Activated CD4-positive, alpha-beta T cell treated with anti-CD3 and anti-CD28 coated beads, Interleukin-2, amount 50 U/mL, for 48 hours (primary cell): ENCODE data around the gene ASB4.
"Not testable (repeated sequence)": the region's sequence is repeated elsewhere in the genome, so short reads cannot be mapped to it uniquely, and the experiment has no call there.

Experiments
- DNase-seq, 2 experiments: peaks; one replicate each; pipeline ENCODE4 v3.0.0-alpha.2; 2020

The ASB4 gene

DNA sequence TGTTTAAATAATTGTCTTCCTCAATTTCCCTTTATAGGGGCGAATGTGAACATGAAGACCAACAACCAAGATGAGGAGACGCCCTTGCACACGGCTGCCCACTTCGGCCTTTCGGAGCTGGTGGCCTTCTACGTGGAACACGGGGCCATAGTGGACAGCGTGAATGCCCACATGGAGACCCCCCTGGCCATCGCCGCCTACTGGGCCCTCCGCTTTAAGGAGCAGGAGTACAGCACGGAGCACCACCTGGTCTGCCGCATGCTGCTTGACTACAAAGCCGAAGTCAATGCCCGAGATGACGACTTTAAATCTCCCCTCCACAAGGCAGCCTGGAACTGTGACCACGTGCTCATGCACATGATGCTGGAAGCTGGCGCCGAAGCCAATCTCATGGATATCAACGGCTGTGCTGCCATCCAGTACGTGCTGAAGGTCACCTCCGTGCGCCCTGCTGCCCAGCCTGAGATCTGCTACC lies 42.1 kb downstream of the ASB4 start:
- DNase-seq = no peak

DNA sequence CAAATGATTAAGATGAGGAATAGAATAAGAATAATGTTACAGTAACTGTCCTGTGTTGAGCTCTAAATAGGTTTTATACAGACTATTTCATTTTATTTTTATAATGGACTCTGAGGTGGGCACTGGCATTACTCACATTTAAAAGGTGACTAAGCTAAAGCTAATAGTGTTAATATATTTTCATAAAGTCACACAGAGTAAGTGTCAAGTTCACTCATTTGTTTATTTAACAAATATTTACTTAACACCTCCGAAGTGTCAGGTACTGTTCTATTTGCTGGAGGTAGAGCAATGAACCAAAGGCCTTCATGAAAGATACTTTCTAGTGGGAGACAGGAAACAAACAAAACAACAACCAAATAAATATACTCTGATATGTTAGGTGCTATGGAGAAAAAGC lies 44.0 kb downstream of the ASB4 start:
- DNase-seq = no peak

DNA sequence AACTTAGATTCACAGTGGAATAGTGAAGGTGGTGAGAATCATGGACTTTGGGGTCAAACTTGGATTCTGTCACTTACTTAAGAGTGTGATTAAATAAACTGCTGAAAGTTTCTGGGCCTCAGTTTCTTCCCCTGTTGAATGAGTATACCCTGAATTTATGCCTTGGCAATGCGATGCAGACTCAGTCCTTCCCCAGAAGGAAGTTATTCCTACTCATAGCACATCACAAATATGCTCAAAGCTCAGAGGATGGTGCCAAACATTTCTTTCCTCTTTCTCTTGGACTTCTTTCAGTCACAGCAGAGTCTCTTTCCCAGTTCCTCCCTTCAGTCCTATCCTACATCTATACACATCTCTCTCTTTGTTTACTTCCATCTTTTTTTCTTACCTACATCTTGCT lies 45.1 kb downstream of the ASB4 start:
- DNase-seq = no peak

DNA sequence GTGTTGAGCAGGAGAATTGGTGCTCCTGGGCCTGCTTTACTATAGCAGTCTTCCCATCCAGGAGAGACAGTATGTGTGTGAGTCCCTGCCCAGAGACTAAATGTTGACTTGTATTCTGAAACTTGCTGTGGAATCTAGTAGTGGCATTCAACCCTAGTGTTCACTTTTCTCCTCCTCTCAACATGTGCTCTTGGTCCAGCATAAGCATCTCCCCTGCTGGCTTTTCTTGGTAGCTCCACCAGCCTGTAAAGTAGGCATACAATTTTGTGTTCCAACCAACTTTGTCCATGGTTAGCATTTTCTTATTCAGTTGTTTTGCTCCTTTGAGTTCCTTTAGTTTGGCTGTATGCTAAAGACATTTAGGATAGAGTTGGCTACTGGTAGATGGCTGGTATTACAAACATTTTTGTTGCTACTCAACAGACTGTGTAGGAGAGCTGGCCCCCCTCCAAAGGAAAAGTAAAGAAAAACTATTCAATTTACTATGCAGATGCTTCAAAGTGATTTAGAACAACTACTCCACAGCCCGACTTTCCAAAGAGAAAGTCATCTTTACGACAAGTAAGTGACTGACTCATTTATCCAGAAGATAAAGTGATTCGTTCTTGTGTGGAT lies 46.0 kb downstream of the ASB4 start:
- DNase-seq = no peak

DNA sequence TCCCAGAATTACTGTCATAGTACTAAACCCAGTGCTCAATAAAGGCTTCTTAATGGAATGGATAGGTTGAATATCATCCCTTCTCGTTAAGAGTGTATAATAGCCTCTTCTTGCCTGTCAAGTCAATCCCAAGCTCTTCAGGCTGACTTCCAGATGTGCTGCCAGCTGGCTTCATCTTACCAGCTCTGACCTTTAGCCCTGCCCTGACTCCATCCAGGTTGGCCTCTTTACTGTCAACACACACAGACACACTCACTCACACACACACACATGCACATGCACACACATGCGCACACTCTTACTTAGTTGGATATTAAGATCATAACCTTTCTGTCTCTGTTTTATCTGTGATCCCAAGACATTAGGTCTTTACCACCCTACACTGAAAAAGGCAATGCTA lies 49.1 kb downstream of the ASB4 start:
- DNase-seq = no peak

DNA sequence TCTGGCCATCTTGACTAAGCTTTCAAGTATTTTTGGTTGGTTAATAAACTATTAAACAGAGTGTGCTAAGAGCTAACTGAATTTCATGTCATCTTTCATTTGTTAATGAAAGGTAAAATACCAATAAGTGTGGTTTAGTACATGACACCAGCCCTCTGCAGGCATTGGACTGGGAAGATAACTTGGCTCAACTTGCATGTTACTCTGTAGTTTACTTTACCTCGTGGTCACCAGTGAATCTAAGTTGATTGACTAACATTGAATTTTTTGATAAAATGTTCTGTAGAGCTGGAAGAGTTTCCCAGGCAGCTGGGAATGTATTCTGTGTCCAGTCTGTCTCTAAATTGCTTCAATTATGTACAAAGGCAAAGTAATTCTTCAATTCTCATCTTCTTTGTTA lies 49.9 kb downstream of the ASB4 start:
- DNase-seq = no peak

DNA sequence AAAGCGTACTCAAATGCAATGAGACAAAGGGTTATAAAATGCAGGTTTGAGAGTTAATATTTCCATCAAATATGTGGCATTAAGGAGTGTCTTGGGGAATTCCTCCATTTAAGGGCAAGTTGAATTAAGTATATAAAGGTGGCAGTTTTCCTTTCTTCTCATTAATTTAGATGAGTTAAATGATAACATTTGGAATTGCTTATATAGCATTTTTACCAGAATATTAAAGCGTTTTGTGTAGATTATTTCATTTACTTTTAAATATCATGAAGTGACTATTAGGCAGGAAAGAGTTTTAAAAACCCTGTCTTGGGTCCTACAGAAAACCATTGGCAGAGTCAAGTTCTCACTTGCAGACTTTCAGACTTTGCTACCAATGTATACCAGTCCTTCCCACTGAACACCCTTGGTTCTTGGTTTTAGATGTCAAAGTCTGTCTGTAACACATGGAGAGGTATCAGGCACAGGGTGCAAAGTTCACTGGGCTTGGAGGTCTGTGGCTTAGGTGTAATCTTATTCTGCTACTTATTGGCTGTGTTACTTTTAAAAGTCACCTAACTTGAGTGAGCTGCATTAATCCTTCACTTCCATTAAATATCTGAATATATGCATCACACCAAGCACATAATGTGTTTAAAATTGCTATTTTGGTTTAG lies 51.0 kb downstream of the ASB4 start:
- no peak for DNase-seq

DNA sequence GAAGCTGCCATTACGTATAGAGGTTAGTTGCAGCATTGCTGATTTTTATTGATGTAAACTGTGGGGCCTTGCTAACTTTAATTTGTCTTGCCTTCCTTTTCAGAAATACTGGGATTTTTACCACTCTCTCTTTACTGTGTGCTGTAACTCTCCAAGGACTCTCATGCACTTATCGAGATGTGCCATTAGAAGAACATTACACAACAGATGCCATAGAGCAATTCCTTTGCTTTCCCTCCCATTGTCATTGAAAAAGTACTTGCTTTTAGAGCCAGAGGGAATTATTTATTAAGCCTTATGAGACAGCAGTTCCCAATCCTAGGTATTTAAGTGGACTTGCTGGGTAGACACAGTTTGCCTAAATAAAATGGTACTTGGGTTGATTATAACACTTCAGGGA lies 51.7 kb downstream of the ASB4 start:
- no peak for DNase-seq

DNA sequence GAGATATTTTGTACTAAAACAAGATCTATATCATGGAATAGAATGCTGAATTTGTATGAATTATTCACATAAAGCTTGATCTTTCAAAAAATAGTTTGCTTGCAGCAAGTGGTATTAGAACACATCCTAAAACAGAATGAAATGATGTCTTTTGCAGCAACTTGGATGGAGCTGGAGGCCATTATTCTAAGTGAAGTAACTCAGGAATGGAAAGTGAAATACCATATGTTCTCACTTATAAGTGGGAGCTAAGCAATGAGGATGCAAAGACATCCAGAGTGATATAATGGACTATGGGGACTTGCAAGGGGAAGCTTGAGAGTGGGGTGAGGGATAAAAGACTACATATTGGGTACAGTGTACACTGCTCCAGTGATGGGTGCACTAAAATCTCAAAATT lies 53.7 kb downstream of the ASB4 start:
- no peak for DNase-seq

DNA sequence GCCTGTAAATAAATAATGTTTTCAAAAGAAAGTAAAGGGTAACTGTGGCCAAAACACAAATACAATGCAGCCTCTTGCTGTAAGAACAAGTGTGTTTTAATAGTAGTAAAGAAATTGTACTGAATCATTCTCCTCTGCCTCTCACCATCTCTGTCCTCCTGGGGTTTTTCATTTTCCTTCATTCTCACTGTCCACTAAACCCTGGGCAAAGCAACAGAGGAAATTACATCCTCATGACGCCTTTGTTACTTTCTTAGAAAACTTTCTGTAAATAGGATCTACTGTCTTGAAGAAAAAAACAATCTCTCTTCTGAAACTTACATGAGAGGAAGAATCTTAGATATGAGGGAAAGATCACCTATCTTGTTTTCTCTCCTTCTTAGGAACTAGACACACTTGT lies 54.6 kb downstream of the ASB4 start:
- DNase-seq = no peak

DNA sequence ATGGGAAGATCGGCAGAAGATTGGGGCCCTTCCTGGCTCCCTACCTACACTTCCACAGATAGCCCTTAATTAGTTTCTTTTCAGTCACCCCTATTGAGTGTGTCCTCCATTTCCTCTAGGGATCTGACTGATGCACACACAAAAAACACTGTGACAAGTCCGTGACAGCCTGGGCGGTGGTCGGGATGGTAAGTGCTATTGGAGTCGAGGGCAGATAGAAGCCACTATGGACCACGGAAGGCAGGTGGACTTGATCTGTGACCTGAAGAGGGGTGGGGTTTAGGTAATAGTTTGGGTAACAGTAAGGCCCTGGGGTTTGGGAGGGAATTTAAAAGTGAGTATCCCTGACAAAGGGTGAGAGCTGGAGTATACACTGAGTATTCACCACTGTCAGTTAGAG lies 57.6 kb downstream of the ASB4 start:
- DNase-seq = no peak

DNA sequence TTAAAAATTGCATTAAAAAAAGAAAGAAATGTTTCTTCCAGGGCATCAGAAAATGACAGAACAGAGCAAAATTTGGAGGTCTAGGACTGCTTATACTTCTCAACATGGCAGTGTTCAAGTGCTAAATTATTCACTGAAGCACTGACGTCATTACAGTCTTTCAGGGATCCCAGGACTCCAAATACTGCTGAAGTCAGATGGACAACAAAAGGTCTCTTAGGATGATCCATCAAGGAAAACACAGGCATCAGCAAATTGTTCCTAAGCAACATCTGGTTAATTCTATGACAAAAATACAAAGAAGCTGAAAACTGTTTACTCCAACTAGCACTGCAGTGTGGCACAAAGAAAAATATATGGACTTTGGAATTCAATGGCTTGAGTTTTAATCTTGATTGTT lies 58.4 kb downstream of the ASB4 start:
- no peak for DNase-seq

DNA sequence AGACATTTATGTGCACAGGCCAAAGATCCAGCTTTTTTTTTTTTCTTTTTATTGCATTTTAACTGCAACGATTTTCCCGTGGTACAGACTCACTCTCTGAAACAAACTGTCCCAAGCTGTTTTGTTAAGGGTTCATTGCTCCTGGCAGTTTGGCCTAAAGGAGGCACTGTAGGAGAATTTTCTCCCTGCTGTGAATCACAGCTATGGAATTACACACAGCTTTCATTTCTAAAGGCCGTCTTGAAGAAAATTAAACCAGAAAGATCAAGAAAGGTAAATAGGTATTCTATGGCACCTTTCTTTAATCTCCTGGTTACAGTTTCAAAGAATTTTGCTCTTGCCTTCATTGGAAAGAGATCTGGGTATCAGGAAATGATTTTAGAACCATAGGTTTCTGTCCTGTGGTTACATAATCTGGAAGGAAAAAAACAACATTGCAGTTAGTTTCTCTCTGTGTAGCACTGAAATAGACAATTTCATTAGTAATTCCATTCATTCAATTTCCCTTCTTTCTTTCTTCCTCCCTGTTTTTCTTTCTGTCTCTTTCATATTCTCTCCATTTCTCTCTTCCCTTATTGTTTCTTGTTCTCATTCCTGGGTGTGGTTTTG lies 59.4 kb downstream of the ASB4 start:
- no peak for DNase-seq

DNA sequence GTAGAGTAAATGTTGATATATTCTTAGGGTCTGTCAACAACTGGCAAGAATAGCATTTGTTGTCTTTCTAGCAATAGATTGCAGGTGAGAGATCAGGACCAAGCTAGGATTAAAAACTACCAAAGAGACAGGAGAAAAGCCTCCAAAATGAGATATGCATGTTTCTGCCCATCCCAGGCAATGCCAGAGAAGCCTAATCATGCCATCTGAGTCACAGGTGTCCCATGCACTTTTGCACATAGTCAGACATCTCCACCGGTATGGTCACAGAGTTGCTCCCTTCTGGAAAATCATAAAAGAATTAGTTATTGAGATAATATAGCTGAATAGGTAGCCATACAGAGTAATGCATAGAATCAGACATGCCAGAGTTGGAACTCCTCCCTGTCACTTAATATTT lies 59.9 kb downstream of the ASB4 start:
- DNase-seq = no peak

DNA sequence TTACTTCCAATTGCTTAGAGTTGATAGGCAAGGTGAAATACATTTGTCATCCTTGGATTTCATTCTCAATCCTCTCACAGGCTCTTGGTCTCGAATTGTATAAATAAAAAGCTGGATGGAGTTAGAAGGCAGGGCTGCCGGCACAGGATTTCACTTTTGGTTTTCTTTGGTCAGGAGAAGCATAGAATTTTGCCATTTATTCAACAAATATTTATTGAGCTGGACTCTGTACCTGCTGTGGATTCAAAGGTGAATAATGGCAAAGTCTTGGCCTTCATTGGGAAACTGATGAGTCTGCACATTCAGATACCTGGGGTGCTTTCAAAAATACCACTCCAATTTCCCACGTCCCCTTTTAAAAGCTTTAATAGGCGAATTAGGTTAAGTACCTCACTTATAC lies 60.9 kb downstream of the ASB4 start:
- DNase-seq = no peak

DNA sequence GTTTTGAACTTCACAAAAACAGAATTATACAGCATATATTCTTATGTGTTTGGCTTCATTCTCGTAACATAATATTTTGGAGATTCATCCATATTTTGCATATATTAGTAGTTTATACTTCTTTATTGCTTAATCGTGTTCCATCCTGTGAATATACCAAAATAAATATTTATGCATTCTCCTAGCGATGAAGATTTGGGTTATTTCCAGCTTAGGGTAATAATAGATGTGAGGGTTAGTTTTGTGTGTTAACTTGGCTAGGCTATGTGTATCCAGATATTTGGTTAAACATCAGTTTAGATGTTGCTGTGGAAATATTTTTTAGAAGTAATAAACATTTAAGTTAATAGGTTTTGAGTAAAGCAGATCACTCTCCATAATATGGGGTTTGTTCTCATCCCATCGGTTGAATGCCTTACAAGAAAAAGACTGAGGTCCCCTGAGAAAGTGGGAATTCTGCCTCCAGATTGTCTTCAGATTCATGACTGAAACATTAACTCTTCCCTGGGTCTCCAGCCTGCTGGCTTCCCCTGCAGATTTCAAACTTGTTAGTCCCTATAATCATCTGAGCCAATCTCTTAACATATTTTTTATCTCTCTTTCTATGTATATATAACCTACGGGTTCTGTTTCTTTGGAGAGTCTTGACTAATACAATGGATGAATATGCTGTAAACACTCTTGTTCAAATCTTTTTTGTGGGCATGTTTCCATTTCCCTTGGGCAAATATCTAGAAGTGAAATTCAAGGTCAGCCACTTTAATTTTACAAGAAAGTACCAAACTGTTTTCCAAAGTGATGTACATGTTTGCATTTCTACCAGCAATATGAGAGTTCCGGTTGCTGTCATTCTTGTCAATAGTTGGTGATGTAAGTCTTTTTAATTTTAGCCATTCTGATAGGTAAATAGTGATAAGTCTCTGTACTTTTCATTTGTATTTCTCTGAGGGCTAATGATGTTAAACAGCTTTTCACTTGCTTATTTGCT lies 61.9 kb downstream of the ASB4 start:
- DNase-seq = no peak

DNA sequence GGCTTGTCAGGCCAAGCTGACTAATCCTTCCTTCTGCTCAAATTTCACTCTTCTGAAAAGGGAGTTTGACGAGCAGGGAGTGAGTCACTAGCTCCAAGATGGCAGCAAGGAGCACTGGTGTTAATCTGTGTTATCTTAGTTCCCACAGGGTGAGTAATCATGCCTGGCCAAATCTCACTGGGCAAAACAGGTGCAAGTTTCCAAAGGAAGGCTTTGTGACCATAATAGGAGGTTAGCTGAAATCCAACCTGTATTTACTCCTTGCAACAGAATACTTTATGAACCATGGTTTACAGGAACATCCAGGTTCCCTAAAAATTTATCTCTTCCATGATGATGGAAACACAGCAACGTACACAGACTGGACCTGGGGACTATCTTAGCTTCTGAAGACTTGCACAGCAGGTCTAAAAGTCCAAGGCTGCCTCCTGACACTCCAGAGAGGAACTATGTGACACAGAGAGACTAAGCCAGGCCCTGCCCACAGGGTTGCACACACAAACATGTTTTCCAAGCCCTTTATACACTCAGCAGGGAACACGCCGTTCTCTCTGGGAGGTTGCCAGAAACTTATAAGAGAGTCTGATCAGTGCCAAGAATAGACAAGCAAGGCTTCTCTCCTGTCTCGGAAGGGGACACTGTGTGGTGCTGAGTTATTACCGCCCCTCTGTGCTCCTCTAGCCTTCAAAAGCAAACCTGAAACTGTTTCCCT lies 64.2 kb downstream of the ASB4 start:
- DNase-seq = no peak

DNA sequence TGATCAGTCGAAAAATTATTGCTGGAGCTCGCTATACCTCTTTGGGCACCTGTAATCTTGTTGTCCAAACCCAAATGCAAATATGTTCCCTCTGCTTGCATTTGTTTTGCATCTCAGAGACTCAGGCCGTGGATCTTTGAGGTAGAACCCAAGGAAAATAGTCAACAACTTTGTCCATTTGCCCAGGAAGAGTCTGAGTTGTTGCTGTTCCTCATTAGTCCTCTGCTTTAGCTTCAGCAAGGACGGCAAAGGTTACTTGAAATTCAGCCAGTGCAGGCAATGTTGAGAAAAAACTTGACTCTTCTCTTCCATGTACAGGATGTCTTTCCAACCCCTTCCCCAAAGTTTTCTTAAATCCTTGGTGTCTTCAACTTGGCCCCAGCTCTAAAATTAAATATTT lies 64.8 kb downstream of the ASB4 start:
- no peak for DNase-seq

DNA sequence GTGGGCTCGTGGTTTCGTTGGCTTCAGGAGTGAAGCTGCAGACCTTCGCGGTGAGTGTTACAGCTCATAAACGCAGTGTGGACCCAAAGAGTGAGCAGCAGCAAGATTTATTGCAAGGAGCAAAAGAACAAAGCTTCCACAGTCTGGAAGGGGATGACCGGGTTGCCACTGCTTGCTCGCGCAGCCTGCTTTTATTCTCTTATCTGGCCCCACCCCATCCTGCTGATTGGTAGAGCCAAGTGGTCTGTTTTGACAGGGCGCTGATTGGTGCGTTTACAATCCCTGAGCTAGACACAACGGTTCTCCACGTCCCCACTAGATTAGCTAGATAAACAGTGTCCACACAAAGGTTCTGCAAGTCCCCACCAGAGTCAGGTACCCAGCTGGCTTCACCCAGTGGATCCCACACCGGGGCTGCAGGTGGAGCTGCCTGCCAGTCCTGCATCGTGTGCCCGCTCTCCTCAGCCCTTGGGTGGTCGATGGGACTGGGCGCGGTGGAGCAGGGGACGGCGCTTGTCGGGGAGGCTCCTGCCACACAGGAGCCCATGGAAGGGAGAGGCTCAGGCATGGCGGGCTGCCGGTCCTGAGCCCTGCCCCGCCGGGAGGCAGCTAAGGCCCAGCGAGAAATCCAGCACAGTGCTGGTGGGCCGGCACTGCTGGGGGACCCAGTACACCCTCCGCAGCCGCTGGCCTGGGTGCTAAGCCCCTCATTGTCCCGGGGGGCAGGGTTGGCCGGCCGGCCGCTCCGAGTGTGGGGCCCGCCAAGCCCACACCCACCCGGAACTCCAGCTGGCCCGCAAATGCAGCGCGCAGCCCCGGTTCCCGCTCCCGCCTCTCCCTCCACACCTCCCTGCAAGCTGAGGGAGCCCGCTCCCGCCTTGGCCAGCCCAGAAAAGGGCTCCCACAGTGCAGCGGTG lies 66.5 kb downstream of the ASB4 start:
- DNase-seq = not testable (repeated sequence)

DNA sequence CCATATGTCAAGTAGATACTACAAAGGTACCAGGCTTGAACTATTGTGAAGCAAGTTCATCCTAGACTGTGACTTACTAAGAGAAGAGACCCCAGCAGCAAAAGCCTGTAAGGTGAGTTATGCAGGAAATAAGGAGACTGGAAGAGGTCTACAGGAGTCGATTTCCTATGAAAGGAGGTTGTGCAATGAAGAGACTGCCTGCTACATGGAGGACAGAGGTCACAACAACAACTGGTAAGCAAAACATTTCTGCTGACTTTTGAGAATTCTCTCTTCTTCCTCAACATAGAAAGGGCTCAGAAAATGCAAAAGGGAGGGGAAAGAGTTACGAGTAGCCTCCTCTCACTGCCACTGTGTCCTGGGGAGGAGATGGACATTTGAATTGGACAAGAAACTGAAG lies 68.2 kb downstream of the ASB4 start:
- no peak for DNase-seq

DNA sequence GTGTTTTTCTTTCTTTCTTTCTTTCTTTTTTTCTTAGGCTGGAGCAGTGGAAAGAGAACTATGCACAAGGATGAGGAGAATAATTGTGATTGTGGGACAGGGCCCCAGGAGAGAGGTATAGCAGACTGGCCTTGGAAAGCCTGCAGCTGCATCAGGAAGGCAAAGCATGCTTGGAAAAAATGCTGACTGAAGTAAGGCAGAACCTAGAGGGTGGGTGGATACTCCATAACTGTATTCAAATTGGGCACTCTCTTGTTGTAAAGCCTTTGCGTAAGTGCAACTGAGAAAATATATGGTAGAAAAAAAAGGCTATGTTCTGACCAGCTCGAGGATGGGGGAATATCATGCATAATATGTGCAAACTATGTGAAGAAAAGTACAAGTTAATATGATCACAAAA lies 71.0 kb downstream of the ASB4 start:
- DNase-seq = no peak

DNA sequence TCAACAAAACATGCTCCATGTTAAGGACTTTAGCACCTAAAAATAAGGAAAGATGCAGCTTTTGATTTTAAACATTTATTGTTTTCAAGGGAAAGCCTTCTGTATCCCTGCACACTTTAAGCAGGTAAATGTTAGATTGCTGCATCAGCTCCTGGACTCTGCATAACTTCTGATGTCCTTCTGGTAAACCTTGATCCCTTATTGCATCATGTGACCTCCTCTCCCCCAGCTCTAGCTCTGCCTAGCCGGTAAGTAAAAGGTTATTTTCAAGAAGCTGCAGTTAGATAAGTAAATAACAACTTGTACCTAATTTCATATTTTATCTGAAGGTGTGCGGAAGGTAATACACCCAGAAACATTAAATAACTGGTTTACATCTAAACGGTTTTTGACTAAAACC lies 73.1 kb downstream of the ASB4 start:
- no peak for DNase-seq
